PFSK-1 (cell line): ENCODE measurements around the gene CARS2.

Source experiments
- FOXP2 ChIP-seq: optimal IDR thresholded peaks from 2 replicates; pipeline ENCODE3; 2011; ENCODE audit warnings: borderline replicate concordance, control low read depth, inconsistent platforms; ENCODE audit not compliant: insufficient read depth; ENCODE audit errors: extremely low read length, extremely low read depth
- POLR2AphosphoS5 ChIP-seq: IDR thresholded peaks from 2 replicates; pipeline ENCODE4 v1.6.1; 2012; ENCODE audit warnings: low read depth, mild to moderate bottlenecking, control low read depth, low read length, moderate library complexity
- SIN3A ChIP-seq: IDR thresholded peaks from 2 replicates; pipeline ENCODE4 v1.6.1; 2012; ENCODE audit warnings: mild to moderate bottlenecking, low read length, moderate library complexity, borderline replicate concordance; ENCODE audit not compliant: insufficient read depth
- TAF1 ChIP-seq: IDR thresholded peaks from 2 replicates; pipeline ENCODE4 v1.6.1; 2012; ENCODE audit warnings: low read length, control low read depth, borderline replicate concordance; ENCODE audit not compliant: insufficient read depth
- TF ChIP-seq, protein P1 (sequence below), 2 experiments: IDR thresholded peaks; 2 replicates each; pipeline versions ENCODE4 v1.6.1 to v1.8.0; 2011 to 2012; ENCODE audit warnings: low read depth in 2 of 2, low read length in 2 of 2, control low read depth in 1 of 2, inconsistent platforms in 1 of 2, mild to moderate bottlenecking in 1 of 2, moderate library complexity in 1 of 2; ENCODE audit not compliant: insufficient read depth in 1 of 2

Gene CARS2

GRCh38 chr13:110642291-110642981, 63.5 kb downstream of the CARS2 start:
- TF ChIP-seq, protein P1, sequence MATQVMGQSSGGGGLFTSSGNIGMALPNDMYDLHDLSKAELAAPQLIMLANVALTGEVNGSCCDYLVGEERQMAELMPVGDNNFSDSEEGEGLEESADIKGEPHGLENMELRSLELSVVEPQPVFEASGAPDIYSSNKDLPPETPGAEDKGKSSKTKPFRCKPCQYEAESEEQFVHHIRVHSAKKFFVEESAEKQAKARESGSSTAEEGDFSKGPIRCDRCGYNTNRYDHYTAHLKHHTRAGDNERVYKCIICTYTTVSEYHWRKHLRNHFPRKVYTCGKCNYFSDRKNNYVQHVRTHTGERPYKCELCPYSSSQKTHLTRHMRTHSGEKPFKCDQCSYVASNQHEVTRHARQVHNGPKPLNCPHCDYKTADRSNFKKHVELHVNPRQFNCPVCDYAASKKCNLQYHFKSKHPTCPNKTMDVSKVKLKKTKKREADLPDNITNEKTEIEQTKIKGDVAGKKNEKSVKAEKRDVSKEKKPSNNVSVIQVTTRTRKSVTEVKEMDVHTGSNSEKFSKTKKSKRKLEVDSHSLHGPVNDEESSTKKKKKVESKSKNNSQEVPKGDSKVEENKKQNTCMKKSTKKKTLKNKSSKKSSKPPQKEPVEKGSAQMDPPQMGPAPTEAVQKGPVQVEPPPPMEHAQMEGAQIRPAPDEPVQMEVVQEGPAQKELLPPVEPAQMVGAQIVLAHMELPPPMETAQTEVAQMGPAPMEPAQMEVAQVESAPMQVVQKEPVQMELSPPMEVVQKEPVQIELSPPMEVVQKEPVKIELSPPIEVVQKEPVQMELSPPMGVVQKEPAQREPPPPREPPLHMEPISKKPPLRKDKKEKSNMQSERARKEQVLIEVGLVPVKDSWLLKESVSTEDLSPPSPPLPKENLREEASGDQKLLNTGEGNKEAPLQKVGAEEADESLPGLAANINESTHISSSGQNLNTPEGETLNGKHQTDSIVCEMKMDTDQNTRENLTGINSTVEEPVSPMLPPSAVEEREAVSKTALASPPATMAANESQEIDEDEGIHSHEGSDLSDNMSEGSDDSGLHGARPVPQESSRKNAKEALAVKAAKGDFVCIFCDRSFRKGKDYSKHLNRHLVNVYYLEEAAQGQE (IDR thresholded peaks at IDR 0.05; ENCODE audit: insufficient read depth in 1 of 2, low read depth in 2 of 2, low read length in 2 of 2) = no peak
- TF ChIP-seq POLR2AphosphoS5 (no peak), TAF1 (no peak), SIN3A (no peak), FOXP2 (no peak)

- TF ChIP-seq POLR2AphosphoS5 (no peak), SIN3A (no peak), TAF1 (no peak), FOXP2 (no peak)
- TF ChIP-seq, protein P1 (IDR thresholded peaks at IDR 0.05; ENCODE audit: insufficient read depth in 1 of 2, low read depth in 2 of 2, low read length in 2 of 2) = no peak
Observed at GRCh38 chr13:110641055-110642015, 64.6 kb downstream of the CARS2 start.

GRCh38 chr13:110640591-110641029, 65.3 kb downstream of the CARS2 start:
- TF ChIP-seq POLR2AphosphoS5 = no peak
- TF ChIP-seq, protein P1 (IDR thresholded peaks at IDR 0.05; ENCODE audit: insufficient read depth in 1 of 2, low read depth in 2 of 2, low read length in 2 of 2) = no peak
- TF ChIP-seq FOXP2 = no peak
- no peak for TF ChIP-seq SIN3A
- TF ChIP-seq TAF1 = no peak

DNA sequence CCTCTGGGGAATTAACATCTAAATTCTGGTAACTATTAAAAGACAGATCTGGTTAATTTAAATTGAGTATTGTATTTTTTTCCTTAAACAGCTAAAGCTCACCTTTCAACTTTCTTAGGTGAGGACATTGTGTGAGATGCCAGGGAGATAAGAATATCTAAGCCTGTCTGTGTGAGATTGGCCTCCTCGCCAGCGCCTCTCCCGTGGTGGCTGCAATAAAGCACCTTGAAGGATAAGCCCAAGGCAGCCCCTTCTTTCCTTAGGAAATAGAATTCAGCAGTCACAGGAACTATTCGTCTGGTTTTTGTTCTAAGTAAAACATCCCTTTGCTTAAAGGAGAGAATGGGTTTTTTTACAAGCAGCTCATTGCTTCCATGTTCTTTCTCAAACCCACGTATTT, 66.0 kb downstream of the CARS2 start:
- TF ChIP-seq SIN3A (no peak), TAF1 (no peak), POLR2AphosphoS5 (no peak), FOXP2 (no peak)
- TF ChIP-seq, protein P1 (IDR thresholded peaks at IDR 0.05; ENCODE audit: insufficient read depth in 1 of 2, low read depth in 2 of 2, low read length in 2 of 2) = no peak
